Measurements from ENCODE around the gene SCRT2. TPM values are rescaled to one million over a fixed set of nuclear protein-coding genes. Genes with fewer than 3 reads are reported as not detected.

Gene SCRT2
- total RNA-seq, 1 experiment from 2014 or later = not detected

DNA sequence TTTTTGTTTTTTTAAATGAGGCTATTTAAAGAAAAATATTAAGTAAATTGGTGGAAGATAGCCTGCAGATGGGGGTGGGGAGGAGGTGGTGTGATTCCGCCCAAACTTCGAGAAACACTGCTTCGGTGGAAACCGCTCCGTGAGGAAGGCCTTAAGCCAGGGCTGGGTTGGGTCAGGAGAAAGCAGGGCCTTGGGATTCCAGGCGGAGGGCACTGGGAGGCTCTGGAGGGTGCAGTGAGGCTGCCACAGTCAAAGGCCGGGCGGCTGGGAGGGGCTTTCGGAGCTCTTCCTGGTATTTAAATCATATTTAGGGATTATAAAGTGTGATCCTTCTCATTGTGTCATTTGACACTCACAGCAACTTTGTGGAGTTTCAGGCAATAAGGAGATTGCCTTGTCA lies 22.2 kb upstream of the SCRT2 start:
- Histone ChIP-seq H3K23me2 (ENCODE audit: insufficient read length, low read depth, low read length, poor library complexity, severe bottlenecking) (no peaks in the 10 kb centered on the region), H2AFZ (ENCODE audit: low read length) (no peak overlapping the region), H3K4me1 (ENCODE audit: insufficient read depth, low read length) (peaks cover 8% of the 10 kb centered on the region; the same call in 1 of the 2 replicates), H3K9ac (ENCODE audit: extremely low read depth, insufficient read length, low read length) (no peak overlapping the region), H4K8ac (replicated peaks; ENCODE audit: insufficient read length, low read depth, low read length) (no peak overlapping the region), H4K20me1 (ENCODE audit: control insufficient read depth, insufficient read depth, insufficient read length) (no peaks in the 10 kb centered on the region), H2AK5ac (ENCODE audit: insufficient read length, low read length) (no peak overlapping the region), H2BK15ac (ENCODE audit: low read depth, low read length) (no peak overlapping the region), H3K18ac (ENCODE audit: insufficient read length, low read depth, low read length) (no peak overlapping the region), H3T11ph (ENCODE audit: low read length) (no peak overlapping the region), H3K27ac (ENCODE audit: insufficient read length, low read depth, low read length) (no peak overlapping the region), H3K4ac (ENCODE audit: low read depth, low read length) (no peak overlapping the region), H3K4me2 (ENCODE audit: insufficient read depth, insufficient read length, low read length) (no peak overlapping the region), H3K27me3 (ENCODE audit: insufficient read depth, low read length) (no peaks in the 10 kb centered on the region), H2BK12ac (ENCODE audit: insufficient read length, low read depth, low read length) (no peak overlapping the region), H3K9me3 (ENCODE audit: control insufficient read depth, low read depth, low read length) (no peaks in the 10 kb centered on the region), H3K56ac (ENCODE audit: insufficient read length, low read depth, low read length) (no peak overlapping the region), H2BK120ac (ENCODE audit: low read depth, low read length, poor library complexity, severe bottlenecking) (no peak overlapping the region), H4K91ac (ENCODE audit: insufficient read length, low read depth, low read length) (no peak overlapping the region), H3K14ac (ENCODE audit: insufficient read depth, low read length) (no peak overlapping the region), H3K79me1 (ENCODE audit: insufficient read depth, low read depth, low read length, poor library complexity, severe bottlenecking) (no peaks in the 10 kb centered on the region), H2BK5ac (ENCODE audit: insufficient read length, low read length) (no peak overlapping the region), H3K79me2 (ENCODE audit: insufficient read depth, low read length) (no peaks in the 10 kb centered on the region), H2BK20ac (ENCODE audit: low read depth, low read length, poor library complexity, severe bottlenecking) (no peak overlapping the region), H3K23ac (ENCODE audit: insufficient read length, low read depth, low read length) (no peak overlapping the region), H4K5ac (ENCODE audit: insufficient read length, low read depth, low read length) (no peak overlapping the region)
- Mint-ChIP-seq H3K4me1 (peaks cover 18 to 40% of the 10 kb centered on the region in 2 experiments), H3K4me3 (no peak overlapping the region), H3K9me3 (no peaks in the 10 kb centered on the region), H3K27ac (no peak overlapping the region; a peak in 1 of 7 replicates), H3K27me3 (ENCODE audit: low read depth) (peaks cover 3% of the 10 kb centered on the region; the same call in 1 of the 2 replicates), H3K36me3 (ENCODE audit: insufficient read depth in 1 of 3, low read depth in 3 of 3) (no peaks in the 10 kb centered on the region)
- DNase-seq = no peak
- WGBS (ENCODE audit: extremely low coverage, insufficient read length, low lambda C conversion rate) = no CpG with 5 or more reads among the region's 9 CpGs
- TF ChIP-seq CTCF (conservative IDR thresholded peaks at IDR 0.05) = no peak

Measured in H9 (cell line).